CD14-positive monocyte (primary cell): ENCODE data around the gene ROBO1. TPM values are rescaled to one million over a fixed set of nuclear protein-coding genes. Genes with fewer than 3 reads are reported as not detected.

Experiments used
- DNase-seq, 3 donors: peaks; one replicate each; pipeline ENCODE4 v3.0.0-alpha.2; 2011 to 2022
- H2AFZ ChIP-seq: 2 replicates; pipeline ENCODE4 v1.6.0; 2012; ENCODE audit warnings: mild to moderate bottlenecking, low read depth, low read length, inconsistent platforms; ENCODE audit not compliant: insufficient read depth, poor library complexity, severe bottlenecking
- H3K27ac ChIP-seq, 2 donors: 1 replicate in 1 of 2; 2 replicates in 1 of 2; pipeline ENCODE4 v1.5.1; 2012 to 2013; ENCODE audit warnings: low read length in 2 of 2, control low read depth in 1 of 2, inconsistent platforms in 1 of 2, low read depth in 1 of 2, mild to moderate bottlenecking in 1 of 2
- H3K27me3 ChIP-seq, 2 donors: one replicate each; pipeline versions ENCODE4 v1.6.0 to v1.6.1; 2011 to 2013; ENCODE audit warnings: low read length in 2 of 2; ENCODE audit not compliant: control insufficient read depth in 2 of 2, insufficient read depth in 2 of 2
- H3K36me3 ChIP-seq, 2 donors: replicated peaks in 1 of 2; 1 replicate in 1 of 2; 2 replicates in 1 of 2; pipeline versions ENCODE4 v1.5.1 to v1.6.1; 2012 to 2013; ENCODE audit warnings: low read length in 2 of 2, control low read depth in 1 of 2, inconsistent platforms in 1 of 2, mild to moderate bottlenecking in 1 of 2; ENCODE audit not compliant: insufficient read depth in 2 of 2, control insufficient read depth in 1 of 2
- H3K4me1 ChIP-seq, 2 donors: 1 replicate in 1 of 2; 2 replicates in 1 of 2; pipeline versions ENCODE4 v1.5.1 to v1.6.1; 2012 to 2013; ENCODE audit warnings: low read length in 2 of 2, control low read depth in 1 of 2, inconsistent platforms in 1 of 2, mild to moderate bottlenecking in 1 of 2, moderate library complexity in 1 of 2; ENCODE audit not compliant: insufficient read depth in 2 of 2, control insufficient read depth in 1 of 2
- H3K4me2 ChIP-seq: replicated peaks from 2 replicates; pipeline ENCODE3; 2012; ENCODE audit warnings: low read length, moderate library complexity, mild to moderate bottlenecking; ENCODE audit not compliant: poor library complexity, severe bottlenecking; ENCODE audit errors: extremely low read depth
- H3K4me3 ChIP-seq, 3 experiments: fragments of 200-600 bp in 1 of 3; sonication (generic) in 1 of 3; replicated peaks in 1 of 3; 1 replicate in 2 of 3; 2 replicates in 1 of 3; pipeline ENCODE4 v1.5.1; 2011 to 2013; ENCODE audit warnings: low read length in 3 of 3, mild to moderate bottlenecking in 3 of 3, control low read depth in 2 of 3, low read depth in 2 of 3, inconsistent platforms in 1 of 3, moderate library complexity in 1 of 3
- H3K79me2 ChIP-seq: 2 replicates; pipeline ENCODE4 v1.6.0; 2012; ENCODE audit warnings: mild to moderate bottlenecking, control low read depth, inconsistent platforms, low read length, moderate library complexity; ENCODE audit not compliant: insufficient read depth
- H3K9ac ChIP-seq: 2 replicates; pipeline ENCODE4 v1.6.0; 2017; ENCODE audit warnings: low read length, mild to moderate bottlenecking; ENCODE audit not compliant: insufficient read depth, poor library complexity, severe bottlenecking
- H3K9me3 ChIP-seq, 2 donors: replicated peaks in 1 of 2; 1 replicate in 1 of 2; 2 replicates in 1 of 2; pipeline versions ENCODE4 v1.5.1 to v1.6.1; 2012 to 2013; ENCODE audit warnings: low read length in 2 of 2, control low read depth in 1 of 2; ENCODE audit not compliant: control insufficient read depth in 1 of 2, insufficient read depth in 1 of 2
- H4K20me1 ChIP-seq: 2 replicates; pipeline ENCODE4 v1.6.0; 2012; ENCODE audit warnings: mild to moderate bottlenecking, low read length, control low read depth, moderate library complexity; ENCODE audit not compliant: insufficient read depth
- H3K27ac Mint-ChIP-seq, 7 donors: one replicate each; pipeline ENCODE4 v1.8.0; 2020; ENCODE audit warnings: mild to moderate bottlenecking in 7 of 7, mixed read lengths in 7 of 7, moderate library complexity in 6 of 7, inconsistent platforms in 2 of 7
- H3K27me3 Mint-ChIP-seq, 3 donors: one replicate each; pipeline ENCODE4 v1.8.0; 2021 to 2022; ENCODE audit warnings: low read depth in 3 of 3, mild to moderate bottlenecking in 3 of 3, mixed read lengths in 3 of 3, moderate library complexity in 3 of 3, inconsistent platforms in 1 of 3
- H3K36me3 Mint-ChIP-seq, 2 donors: one replicate each; pipeline ENCODE4 v1.8.0; 2020; ENCODE audit warnings: mixed read lengths in 2 of 2, inconsistent platforms in 1 of 2, mild to moderate bottlenecking in 1 of 2
- H3K4me1 Mint-ChIP-seq: one replicate; pipeline ENCODE4 v1.8.0; 2020; ENCODE audit warnings: mild to moderate bottlenecking, mixed read lengths
- H3K4me3 Mint-ChIP-seq, 2 donors: one replicate each; pipeline ENCODE4 v1.8.0; 2020; ENCODE audit warnings: mild to moderate bottlenecking in 2 of 2, mixed read lengths in 2 of 2, moderate library complexity in 1 of 2
- H3K9me3 Mint-ChIP-seq, 7 donors: one replicate each; pipeline ENCODE4 v1.8.0; 2020 to 2022; ENCODE audit warnings: mixed read lengths in 7 of 7, mild to moderate bottlenecking in 6 of 7, moderate library complexity in 6 of 7, inconsistent platforms in 2 of 7
- WGBS: methylation state at CpG from one replicate; pipeline ENCODE4 v1.1.5; 2013; ENCODE audit warnings: missing lambda C conversion rate; ENCODE audit not compliant: insufficient coverage; 5-methylcytosine and 5-hydroxymethylcytosine counted together
- intact Hi-C, 2 donors: fragments of 100-400 bp; cut with micrococcal nuclease; formaldehyde crosslinking; loops; one replicate each; pipeline versions ENCODE4 v1.15.0 to v1.15.1; 2023
- polyA plus RNA-seq, 3 donors: library from polyadenylated mRNA; depleted of rRNA in 1 of 3; unstranded in 2 of 3; stranded (reverse) in 1 of 3; fragments of 300-500 nt in 2 of 3; fragments of >200 nt in 1 of 3; fragmentation: Illumina TruSeq in 2 of 3; gene quantifications; 1 replicate in 2 of 3; 2 replicates in 1 of 3; pipeline ENCODE4 v1.2.3, GENCODE V29; 2012 to 2021
- TF ChIP-seq, protein P1 (sequence below): fragments of 200-600 bp; IDR thresholded peaks from one replicate; pipeline ENCODE4 v1.8.0; 2022; ENCODE audit warnings: antibody characterized with exemption, mild to moderate bottlenecking

ROBO1 gene
- polyA plus RNA-seq, 3 donors = 0.09 to 0.10 TPM; not detected in 1

DNA sequence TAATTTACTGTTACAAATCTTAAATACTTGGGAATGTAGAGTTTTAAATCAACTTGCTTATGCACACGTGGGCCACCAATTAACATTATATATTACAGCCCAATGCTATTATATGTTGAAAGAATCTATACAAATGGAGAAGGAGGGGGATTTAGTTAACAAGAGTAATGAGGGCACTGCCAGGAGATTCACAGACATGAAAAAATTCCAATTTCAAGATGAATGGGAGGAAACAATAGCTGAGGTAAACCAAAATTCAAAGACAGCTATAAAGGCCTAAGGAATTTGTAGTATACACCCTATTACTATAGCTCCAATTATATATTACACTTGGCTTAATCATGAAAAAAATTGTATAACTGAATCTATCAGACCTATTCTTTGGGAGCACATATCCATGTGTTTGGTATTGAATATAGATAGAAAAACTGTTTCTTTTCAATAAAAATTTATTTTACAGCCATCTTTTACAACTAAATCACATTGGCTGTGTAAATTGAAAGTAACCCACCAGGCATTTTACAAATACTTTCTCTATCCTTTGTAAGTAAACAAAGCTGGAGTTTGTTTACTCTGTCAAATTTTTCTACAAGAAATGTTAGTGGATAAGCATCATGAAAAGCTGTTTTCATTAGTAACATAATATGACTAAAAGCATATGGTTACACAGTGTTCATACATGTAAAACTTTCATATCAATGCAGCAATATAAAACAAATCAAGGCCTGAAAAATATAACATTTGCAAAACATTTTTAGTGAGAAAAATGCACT, 1045.8 kb downstream of the ROBO1 start:
- intact Hi-C loops = no loop called here
- DNase-seq = no peak
- no peak overlapping the region for H3K9ac ChIP-seq
- TF ChIP-seq, protein P1, sequence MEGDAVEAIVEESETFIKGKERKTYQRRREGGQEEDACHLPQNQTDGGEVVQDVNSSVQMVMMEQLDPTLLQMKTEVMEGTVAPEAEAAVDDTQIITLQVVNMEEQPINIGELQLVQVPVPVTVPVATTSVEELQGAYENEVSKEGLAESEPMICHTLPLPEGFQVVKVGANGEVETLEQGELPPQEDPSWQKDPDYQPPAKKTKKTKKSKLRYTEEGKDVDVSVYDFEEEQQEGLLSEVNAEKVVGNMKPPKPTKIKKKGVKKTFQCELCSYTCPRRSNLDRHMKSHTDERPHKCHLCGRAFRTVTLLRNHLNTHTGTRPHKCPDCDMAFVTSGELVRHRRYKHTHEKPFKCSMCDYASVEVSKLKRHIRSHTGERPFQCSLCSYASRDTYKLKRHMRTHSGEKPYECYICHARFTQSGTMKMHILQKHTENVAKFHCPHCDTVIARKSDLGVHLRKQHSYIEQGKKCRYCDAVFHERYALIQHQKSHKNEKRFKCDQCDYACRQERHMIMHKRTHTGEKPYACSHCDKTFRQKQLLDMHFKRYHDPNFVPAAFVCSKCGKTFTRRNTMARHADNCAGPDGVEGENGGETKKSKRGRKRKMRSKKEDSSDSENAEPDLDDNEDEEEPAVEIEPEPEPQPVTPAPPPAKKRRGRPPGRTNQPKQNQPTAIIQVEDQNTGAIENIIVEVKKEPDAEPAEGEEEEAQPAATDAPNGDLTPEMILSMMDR = no peak
- Mint-ChIP-seq H3K4me1 (no peaks in the 10 kb centered on the region), H3K27me3 (no peaks in the 10 kb centered on the region), H3K4me3 (no peak overlapping the region), H3K9me3 (peaks cover 0 to 4% (median 2%) of the 10 kb centered on the region in 7 donors), H3K27ac (no peak overlapping the region), H3K36me3 (no peaks in the 10 kb centered on the region)
- H3K9me3 ChIP-seq = no peaks in the 10 kb centered on the region
- no peak overlapping the region for H2AFZ ChIP-seq
- H3K27ac ChIP-seq = no peak overlapping the region
- no peak overlapping the region for H3K4me3 ChIP-seq
- no peaks in the 10 kb centered on the region for H3K4me1 ChIP-seq
- H3K4me2 ChIP-seq = no peak overlapping the region
- WGBS = no CpG with 5 or more reads among the region's 1 CpG
- no peaks in the 10 kb centered on the region for H3K79me2 ChIP-seq
- H3K36me3 ChIP-seq = no peaks in the 10 kb centered on the region
- H3K27me3 ChIP-seq = no peaks in the 10 kb centered on the region
- H4K20me1 ChIP-seq = no peaks in the 10 kb centered on the region

GRCh38 chr3:78718707-78719106, 1049.1 kb downstream of the ROBO1 start:
- Histone ChIP-seq H2AFZ (no peak overlapping the region), H4K20me1 (no peaks in the 10 kb centered on the region), H3K27ac (no peak overlapping the region), H3K4me2 (no peak overlapping the region), H3K9ac (no peak overlapping the region), H3K4me3 (no peak overlapping the region), H3K4me1 (no peaks in the 10 kb centered on the region), H3K36me3 (no peaks in the 10 kb centered on the region), H3K79me2 (no peaks in the 10 kb centered on the region), H3K9me3 (no peaks in the 10 kb centered on the region), H3K27me3 (no peaks in the 10 kb centered on the region)
- Mint-ChIP-seq H3K4me3 (no peak overlapping the region), H3K27ac (no peak overlapping the region), H3K36me3 (no peaks in the 10 kb centered on the region), H3K27me3 (no peaks in the 10 kb centered on the region), H3K9me3 (peaks cover 2 to 8% (median 4%) of the 10 kb centered on the region in 7 donors), H3K4me1 (no peaks in the 10 kb centered on the region)
- no peak for DNase-seq
- TF ChIP-seq, protein P1 = no peak
- intact Hi-C loops = no loop called here
